ENCODE results near the gene COMTD1. TPM values are rescaled to one million over a fixed set of nuclear protein-coding genes. Genes with fewer than 3 reads are reported as not detected.

COMTD1 gene
- total RNA-seq, 2 donors from 2014 or later = 62.6 to 117 TPM

DNA sequence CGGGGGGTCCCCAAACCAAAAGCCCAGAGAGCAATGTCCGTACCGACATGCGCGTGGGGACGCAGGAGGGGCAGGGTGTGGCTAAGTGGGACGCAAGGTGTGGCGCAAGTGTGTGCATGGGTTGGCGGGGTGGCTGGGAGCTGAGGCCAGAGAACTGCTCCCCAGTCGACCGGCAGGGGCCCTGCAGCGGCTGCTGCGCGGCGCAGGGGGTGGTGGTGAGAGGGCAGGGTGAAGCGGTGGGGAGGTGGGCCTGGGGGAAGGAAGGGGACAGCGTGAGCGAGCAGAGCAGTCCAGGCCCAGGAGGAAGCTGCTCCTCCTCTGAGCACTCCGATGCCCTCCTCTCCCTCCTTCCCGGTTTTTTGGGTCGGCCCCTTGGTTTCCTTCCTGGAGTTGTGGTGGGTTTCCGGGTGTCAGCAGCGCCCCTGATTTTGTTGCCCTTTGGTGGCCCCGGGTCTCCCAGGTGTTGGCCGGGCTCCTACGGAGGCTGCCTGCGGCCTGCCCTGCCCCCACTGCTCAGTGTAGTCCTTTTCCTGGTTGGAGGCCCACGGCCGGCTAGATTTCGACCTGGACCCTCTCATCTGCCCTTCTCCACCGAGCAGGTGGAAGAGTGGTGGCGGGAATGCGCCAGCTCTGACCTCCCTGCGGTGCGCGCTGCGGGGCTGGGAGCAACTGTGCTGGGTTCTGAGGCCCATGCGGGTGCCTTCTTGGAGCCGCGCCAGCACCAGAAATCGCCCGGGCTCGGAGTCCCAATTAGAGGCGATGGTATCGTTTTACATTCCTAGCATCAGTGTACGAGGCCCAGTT is 40.5 kb upstream of the COMTD1 start:
- Histone ChIP-seq H3K36me3 (no peaks in the 10 kb centered on the region), H3K4me3 (peak overlapping the region; percentile 42), H3K9ac (ENCODE audit: low read depth in 2 of 2, low read length in 2 of 2) (peak overlapping the region; percentile 8 to 73), H3K4me1 (no peaks in the 10 kb centered on the region), H3K27ac (no peak overlapping the region), H3K27me3 (no peaks in the 10 kb centered on the region), H3K9me3 (no peaks in the 10 kb centered on the region)
- TF ChIP-seq, protein P1, sequence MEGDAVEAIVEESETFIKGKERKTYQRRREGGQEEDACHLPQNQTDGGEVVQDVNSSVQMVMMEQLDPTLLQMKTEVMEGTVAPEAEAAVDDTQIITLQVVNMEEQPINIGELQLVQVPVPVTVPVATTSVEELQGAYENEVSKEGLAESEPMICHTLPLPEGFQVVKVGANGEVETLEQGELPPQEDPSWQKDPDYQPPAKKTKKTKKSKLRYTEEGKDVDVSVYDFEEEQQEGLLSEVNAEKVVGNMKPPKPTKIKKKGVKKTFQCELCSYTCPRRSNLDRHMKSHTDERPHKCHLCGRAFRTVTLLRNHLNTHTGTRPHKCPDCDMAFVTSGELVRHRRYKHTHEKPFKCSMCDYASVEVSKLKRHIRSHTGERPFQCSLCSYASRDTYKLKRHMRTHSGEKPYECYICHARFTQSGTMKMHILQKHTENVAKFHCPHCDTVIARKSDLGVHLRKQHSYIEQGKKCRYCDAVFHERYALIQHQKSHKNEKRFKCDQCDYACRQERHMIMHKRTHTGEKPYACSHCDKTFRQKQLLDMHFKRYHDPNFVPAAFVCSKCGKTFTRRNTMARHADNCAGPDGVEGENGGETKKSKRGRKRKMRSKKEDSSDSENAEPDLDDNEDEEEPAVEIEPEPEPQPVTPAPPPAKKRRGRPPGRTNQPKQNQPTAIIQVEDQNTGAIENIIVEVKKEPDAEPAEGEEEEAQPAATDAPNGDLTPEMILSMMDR (IDR thresholded peaks at IDR 0.05) = no peak
- intact Hi-C loops (cut with DNase I) = no loop called here
- DNase-seq = peak; percentile 71

DNA sequence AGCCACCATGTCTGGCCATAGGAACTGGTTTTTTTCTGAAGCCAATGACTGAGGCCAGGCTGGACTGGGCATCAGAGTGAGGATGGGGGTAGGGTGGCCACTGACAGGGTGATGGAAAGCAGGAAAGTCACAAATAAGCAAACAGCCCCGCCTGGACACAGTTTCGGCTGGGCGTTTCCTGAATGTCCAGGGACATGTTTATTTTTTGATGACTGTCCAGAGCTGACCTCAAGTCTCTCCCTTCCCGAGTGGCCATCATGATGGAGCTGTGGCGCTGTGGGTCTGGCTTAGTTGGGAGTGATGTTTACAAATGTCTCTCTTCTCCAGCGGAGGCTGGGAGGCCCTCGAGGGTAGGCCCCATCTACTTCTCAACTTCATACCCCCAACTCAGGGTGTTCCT is 37.1 kb upstream of the COMTD1 start:
- Histone ChIP-seq H3K9me3 (no peaks in the 10 kb centered on the region), H3K4me1 (no peaks in the 10 kb centered on the region), H3K27ac (no peak overlapping the region), H3K36me3 (no peaks in the 10 kb centered on the region), H3K27me3 (no peaks in the 10 kb centered on the region), H3K9ac (ENCODE audit: low read depth in 2 of 2, low read length in 2 of 2) (no peak overlapping the region), H3K4me3 (no peak overlapping the region)
- intact Hi-C loops (cut with DNase I) = no loop called here
- DNase-seq = no peak
- TF ChIP-seq, protein P1 (IDR thresholded peaks at IDR 0.05) = no peak

DNA sequence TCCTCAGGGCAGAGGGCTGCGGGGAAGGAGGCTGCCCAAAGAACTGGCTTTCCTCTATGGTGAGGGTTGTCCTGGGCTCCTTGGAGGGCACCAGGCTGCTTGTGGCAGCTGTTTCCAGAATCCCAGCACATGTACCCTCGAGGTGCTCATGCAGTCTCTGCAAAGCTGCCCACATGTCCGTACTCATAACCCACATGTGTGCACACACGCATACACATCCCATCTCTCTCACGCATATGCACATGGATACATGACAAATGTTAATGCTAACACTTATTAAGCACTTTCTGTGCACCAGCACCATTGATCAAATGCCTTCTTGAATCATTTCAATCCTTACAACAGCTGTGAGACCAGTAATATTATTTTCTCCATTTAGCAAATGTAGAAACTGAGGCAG is 36.3 kb upstream of the COMTD1 start:
- H3K36me3 ChIP-seq = no peaks in the 10 kb centered on the region
- H3K9ac ChIP-seq (ENCODE audit: low read depth in 2 of 2, low read length in 2 of 2) = no peak overlapping the region
- no peaks in the 10 kb centered on the region for H3K27me3 ChIP-seq
- no peak overlapping the region for H3K27ac ChIP-seq
- intact Hi-C loops (cut with DNase I) = no loop called here
- H3K4me1 ChIP-seq = no peaks in the 10 kb centered on the region
- no peak overlapping the region for H3K4me3 ChIP-seq
- no peak for DNase-seq
- H3K9me3 ChIP-seq = no peaks in the 10 kb centered on the region
- TF ChIP-seq, protein P1 (IDR thresholded peaks at IDR 0.05) = no peak

DNA sequence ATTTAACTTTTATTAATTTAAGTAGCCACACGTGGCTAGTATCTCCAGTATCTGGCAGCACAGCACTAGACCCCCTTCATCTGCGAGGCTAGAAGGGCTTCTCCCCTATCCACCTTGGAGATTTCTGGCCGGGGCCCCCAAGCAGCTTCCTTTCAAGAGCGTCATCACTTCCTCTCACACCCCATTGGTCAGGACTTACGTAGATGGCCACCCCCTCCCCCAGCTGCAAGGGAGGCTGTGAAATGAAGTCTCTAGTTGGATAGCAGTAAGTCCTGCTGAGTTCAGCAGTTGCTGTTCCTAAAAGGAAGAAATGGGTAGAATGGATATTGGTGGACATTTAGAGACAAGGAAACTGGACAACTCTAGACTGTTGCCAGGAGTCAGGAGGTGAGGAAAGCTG is 33.8 kb upstream of the COMTD1 start:
- no peak for DNase-seq
- Histone ChIP-seq H3K36me3 (no peaks in the 10 kb centered on the region), H3K9me3 (no peaks in the 10 kb centered on the region), H3K4me1 (no peaks in the 10 kb centered on the region), H3K27ac (no peak overlapping the region), H3K27me3 (no peaks in the 10 kb centered on the region), H3K4me3 (no peak overlapping the region), H3K9ac (ENCODE audit: low read depth in 2 of 2, low read length in 2 of 2) (no peak overlapping the region)
- TF ChIP-seq, protein P1 (IDR thresholded peaks at IDR 0.05) = no peak
- intact Hi-C loops (cut with DNase I) = no loop called here

DNA sequence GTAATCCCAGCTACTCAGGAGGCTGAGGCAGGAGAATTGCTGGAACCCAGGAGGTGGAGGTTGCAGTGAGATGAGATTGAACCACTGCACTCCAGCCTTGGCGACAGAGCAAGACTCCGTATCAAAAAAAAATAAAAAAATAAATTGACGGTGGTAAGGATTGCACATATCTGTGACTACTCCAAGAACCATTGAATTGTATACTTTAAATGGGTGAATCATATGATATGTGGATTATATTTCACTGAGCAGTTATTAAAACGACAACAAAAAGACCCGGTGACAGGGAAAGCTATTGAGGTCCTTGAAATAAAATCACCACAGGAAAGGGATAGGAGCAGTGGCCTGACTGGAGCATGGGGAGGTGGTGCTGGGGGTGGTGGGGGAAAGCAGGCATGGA is 31.2 kb upstream of the COMTD1 start:
- DNase-seq = no peak
- Histone ChIP-seq H3K4me3 (no peak overlapping the region), H3K9me3 (no peaks in the 10 kb centered on the region), H3K9ac (ENCODE audit: low read depth in 2 of 2, low read length in 2 of 2) (no peak overlapping the region), H3K27ac (no peak overlapping the region), H3K4me1 (no peaks in the 10 kb centered on the region), H3K27me3 (no peaks in the 10 kb centered on the region), H3K36me3 (no peaks in the 10 kb centered on the region)
- intact Hi-C loops (cut with DNase I) = no loop called here
- TF ChIP-seq, protein P1 (IDR thresholded peaks at IDR 0.05) = no peak

All from colonic mucosa (tissue), 4 donors.